ENCODE measurements around the gene CHRNB2. TPM values are rescaled to one million over a fixed set of nuclear protein-coding genes. Genes with fewer than 3 reads are reported as not detected.

The CHRNB2 gene
- total RNA-seq, 2 donors from 2014 or later: 0.18 to 0.55 TPM

DNA sequence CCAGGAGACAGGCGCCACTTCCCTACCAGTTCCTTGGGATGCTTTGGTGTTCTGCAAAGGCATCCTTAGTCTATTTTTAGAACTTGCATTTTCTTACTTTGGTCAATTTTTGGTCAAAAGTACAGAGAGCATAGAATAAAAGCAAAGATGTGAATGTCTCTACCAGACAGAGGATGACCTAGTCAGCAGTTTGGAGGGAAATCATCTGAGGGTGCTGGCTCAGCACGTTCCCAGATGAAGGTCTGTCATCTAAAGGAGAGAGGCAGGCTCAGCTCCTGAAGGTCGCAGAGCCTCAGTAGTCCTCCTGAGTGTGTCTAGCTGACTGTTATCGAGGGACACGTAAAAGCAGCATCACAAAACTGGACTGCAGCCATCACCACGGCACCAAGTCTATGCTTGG is 15.3 kb downstream of the CHRNB2 start:
- 93 to 96% methylated on average over 3 to 6 of the region's 6 CpGs for WGBS, 2 experiments (ENCODE audit: insufficient coverage in 1 of 2, insufficient read length in 1 of 2)
- Histone ChIP-seq H3K9me3 (ENCODE audit: control insufficient read depth, low read length) (no peaks in the 10 kb centered on the region), H3K27ac (ENCODE audit: low read depth, low read length) (no peak overlapping the region), H3K4me1 (ENCODE audit: control insufficient read depth, insufficient read depth, low read length) (no peaks in the 10 kb centered on the region), H3K27me3 (ENCODE audit: control insufficient read depth, insufficient read depth, low read length, poor library complexity, severe bottlenecking) (no peaks in the 10 kb centered on the region), H3K9ac (ENCODE audit: extremely low read depth, low read length, poor library complexity, severe bottlenecking) (no peak overlapping the region), H3K36me3 (ENCODE audit: control insufficient read depth, insufficient read depth, low read length) (peaks cover 98% of the 10 kb centered on the region), H3K4me3 (ENCODE audit: low read length) (no peak overlapping the region)
- Mint-ChIP-seq H3K4me1 (no peaks in the 10 kb centered on the region), H3K9me3 (no peaks in the 10 kb centered on the region), H3K4me3 (no peak overlapping the region), H3K27ac (no peak overlapping the region), H3K36me3 (ENCODE audit: low read depth) (peaks cover 91% of the 10 kb centered on the region), H3K27me3 (ENCODE audit: insufficient read depth) (no peaks in the 10 kb centered on the region)
- TF ChIP-seq, protein P1, sequence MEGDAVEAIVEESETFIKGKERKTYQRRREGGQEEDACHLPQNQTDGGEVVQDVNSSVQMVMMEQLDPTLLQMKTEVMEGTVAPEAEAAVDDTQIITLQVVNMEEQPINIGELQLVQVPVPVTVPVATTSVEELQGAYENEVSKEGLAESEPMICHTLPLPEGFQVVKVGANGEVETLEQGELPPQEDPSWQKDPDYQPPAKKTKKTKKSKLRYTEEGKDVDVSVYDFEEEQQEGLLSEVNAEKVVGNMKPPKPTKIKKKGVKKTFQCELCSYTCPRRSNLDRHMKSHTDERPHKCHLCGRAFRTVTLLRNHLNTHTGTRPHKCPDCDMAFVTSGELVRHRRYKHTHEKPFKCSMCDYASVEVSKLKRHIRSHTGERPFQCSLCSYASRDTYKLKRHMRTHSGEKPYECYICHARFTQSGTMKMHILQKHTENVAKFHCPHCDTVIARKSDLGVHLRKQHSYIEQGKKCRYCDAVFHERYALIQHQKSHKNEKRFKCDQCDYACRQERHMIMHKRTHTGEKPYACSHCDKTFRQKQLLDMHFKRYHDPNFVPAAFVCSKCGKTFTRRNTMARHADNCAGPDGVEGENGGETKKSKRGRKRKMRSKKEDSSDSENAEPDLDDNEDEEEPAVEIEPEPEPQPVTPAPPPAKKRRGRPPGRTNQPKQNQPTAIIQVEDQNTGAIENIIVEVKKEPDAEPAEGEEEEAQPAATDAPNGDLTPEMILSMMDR (conservative IDR thresholded peaks at IDR 0.05): no peak
- no peak for DNase-seq

DNA sequence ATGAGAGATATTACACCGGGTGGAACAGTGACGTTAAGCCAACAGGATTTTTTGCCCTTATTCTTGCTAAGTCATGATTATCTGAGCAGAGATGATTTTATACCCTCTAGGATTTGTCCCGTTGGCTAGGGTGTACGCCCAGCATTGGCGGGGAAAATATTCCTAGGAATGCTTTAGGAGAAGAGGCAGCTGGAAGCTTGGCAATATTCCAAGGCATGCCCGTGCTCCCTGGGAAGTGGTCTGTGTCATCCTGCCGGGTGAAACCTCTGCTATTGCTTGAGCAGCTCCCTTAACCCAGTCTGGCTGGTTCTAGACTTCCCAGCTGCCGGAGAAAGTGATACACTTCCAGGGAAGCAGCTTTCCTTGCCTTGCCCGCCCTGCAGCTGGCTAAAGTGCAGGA is 16.2 kb downstream of the CHRNB2 start:
- H3K27me3 ChIP-seq (ENCODE audit: control insufficient read depth, insufficient read depth, low read length, poor library complexity, severe bottlenecking): no peaks in the 10 kb centered on the region
- 82 to 83% methylated on average over 7 to 9 of the region's 9 CpGs for WGBS, 2 experiments (ENCODE audit: insufficient coverage in 1 of 2, insufficient read length in 1 of 2)
- H3K9me3 ChIP-seq (ENCODE audit: control insufficient read depth, low read length): no peaks in the 10 kb centered on the region
- DNase-seq: no peak
- H3K27ac ChIP-seq (ENCODE audit: low read depth, low read length): no peak overlapping the region
- H3K4me3 ChIP-seq (ENCODE audit: low read length): no peak overlapping the region
- H3K9ac ChIP-seq (ENCODE audit: extremely low read depth, low read length, poor library complexity, severe bottlenecking): no peak overlapping the region
- peaks cover 98% of the 10 kb centered on the region for H3K36me3 ChIP-seq (ENCODE audit: control insufficient read depth, insufficient read depth, low read length)
- Mint-ChIP-seq H3K27ac (no peak overlapping the region), H3K27me3 (ENCODE audit: insufficient read depth) (no peaks in the 10 kb centered on the region), H3K4me1 (no peaks in the 10 kb centered on the region), H3K4me3 (no peak overlapping the region), H3K36me3 (ENCODE audit: low read depth) (peaks cover 93% of the 10 kb centered on the region), H3K9me3 (no peaks in the 10 kb centered on the region)
- H3K4me1 ChIP-seq (ENCODE audit: control insufficient read depth, insufficient read depth, low read length): no peaks in the 10 kb centered on the region
- TF ChIP-seq, protein P1 (conservative IDR thresholded peaks at IDR 0.05): no peak

DNA sequence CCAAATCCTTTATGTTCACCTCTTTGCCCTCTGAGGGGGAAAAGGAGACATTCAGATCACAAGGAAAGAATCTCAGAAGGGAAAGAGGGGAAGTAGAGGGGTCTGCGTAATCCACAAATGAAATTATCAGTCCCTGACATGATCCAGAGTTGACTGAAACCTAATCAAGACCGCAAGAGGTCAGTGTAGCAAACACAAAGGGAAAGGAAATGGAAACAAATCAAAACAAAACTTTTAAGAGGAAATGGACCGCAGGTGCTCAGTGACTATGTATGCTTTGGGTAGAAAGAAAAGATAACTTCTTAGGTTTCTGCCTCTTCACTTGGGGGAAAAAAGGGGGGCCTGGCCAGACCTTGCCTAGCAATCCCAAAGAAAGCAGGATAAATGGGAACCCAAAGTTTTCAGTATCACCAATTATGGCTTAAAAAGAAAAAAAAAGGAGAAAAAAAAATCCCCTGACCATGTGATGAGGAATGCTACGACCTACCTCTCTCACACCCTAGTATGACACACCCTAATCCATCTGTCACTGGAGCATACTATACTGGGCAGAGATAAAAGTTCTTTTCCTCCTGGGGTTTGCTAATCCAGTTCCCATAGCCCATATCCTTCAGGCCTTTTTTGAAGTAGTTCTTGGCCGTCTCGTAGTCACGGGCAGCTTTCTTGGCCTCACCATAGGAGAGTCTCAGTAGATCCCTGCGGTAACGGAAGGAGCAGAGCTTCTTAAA is 16.9 kb downstream of the CHRNB2 start:
- H3K36me3 ChIP-seq (ENCODE audit: control insufficient read depth, insufficient read depth, low read length): peaks cover 98% of the 10 kb centered on the region

More for the DNA sequence above, 16.9 kb downstream of the CHRNB2 start:
- no peaks in the 10 kb centered on the region for H3K9me3 Mint-ChIP-seq
- H3K4me1 Mint-ChIP-seq: no peaks in the 10 kb centered on the region
- H3K36me3 Mint-ChIP-seq (ENCODE audit: low read depth): peaks cover 94% of the 10 kb centered on the region
- H3K27ac Mint-ChIP-seq: no peak overlapping the region
- Histone ChIP-seq H3K4me1 (ENCODE audit: control insufficient read depth, insufficient read depth, low read length) (no peaks in the 10 kb centered on the region), H3K27me3 (ENCODE audit: control insufficient read depth, insufficient read depth, low read length, poor library complexity, severe bottlenecking) (no peaks in the 10 kb centered on the region), H3K9ac (ENCODE audit: extremely low read depth, low read length, poor library complexity, severe bottlenecking) (no peak overlapping the region), H3K9me3 (ENCODE audit: control insufficient read depth, low read length) (no peaks in the 10 kb centered on the region), H3K27ac (ENCODE audit: low read depth, low read length) (no peak overlapping the region), H3K4me3 (ENCODE audit: low read length) (no peak overlapping the region)
- TF ChIP-seq, protein P1 (conservative IDR thresholded peaks at IDR 0.05): no peak
- H3K4me3 Mint-ChIP-seq: no peak overlapping the region
- H3K27me3 Mint-ChIP-seq (ENCODE audit: insufficient read depth): no peaks in the 10 kb centered on the region
- DNase-seq: no peak
- 90 to 93% methylated on average over 7 to 9 of the region's 9 CpGs for WGBS, 2 experiments (ENCODE audit: insufficient coverage in 1 of 2, insufficient read length in 1 of 2)
